Neural progenitor cell (in vitro differentiated cells): Measurements from ENCODE around the gene PSD4. TPM values are rescaled to one million over a fixed set of nuclear protein-coding genes. Genes with fewer than 3 reads are reported as not detected.
A peak's percentile ranks its signal among the peaks of the same experiment; 100 is the strongest.

ENCODE experiments used
- DNase-seq: peaks from one replicate; pipeline ENCODE4 v3.0.0-alpha.2; 2016; ENCODE audit warnings: low spot score
- H2AFZ ChIP-seq: fragments of 200-600 bp; sonication (generic); replicated peaks from 2 replicates; pipeline ENCODE4 v1.6.1; 2016; ENCODE audit warnings: antibody characterized with exemption
- H3F3A ChIP-seq: fragments of 200-600 bp; sonication (generic); 2 replicates; pipeline ENCODE4 v1.6.1; 2016; ENCODE audit warnings: antibody characterized with exemption, low read depth
- H3K27ac ChIP-seq: fragments of 200-600 bp; sonication (generic); 2 replicates; pipeline ENCODE4 v1.5.1; 2016; ENCODE audit warnings: mild to moderate bottlenecking
- H3K27me3 ChIP-seq: fragments of 200-600 bp; sonication (generic); 2 replicates; pipeline ENCODE4 v1.6.1; 2016; ENCODE audit warnings: mild to moderate bottlenecking, moderate library complexity
- H3K36me3 ChIP-seq: fragments of 200-600 bp; sonication (generic); 2 replicates; pipeline ENCODE4 v1.5.1; 2016
- H3K4me1 ChIP-seq: fragments of 200-600 bp; sonication (generic); 2 replicates; pipeline ENCODE4 v1.6.1; 2016; ENCODE audit warnings: mixed run types
- H3K4me2 ChIP-seq: fragments of 200-600 bp; sonication (generic); 2 replicates; pipeline ENCODE4 v1.6.1; 2016
- H3K4me3 ChIP-seq: fragments of 200-600 bp; sonication (generic); 2 replicates; pipeline ENCODE4 v1.5.1; 2016
- H3K79me2 ChIP-seq: fragments of 200-600 bp; sonication (generic); 2 replicates; pipeline ENCODE4 v1.6.1; 2016; ENCODE audit warnings: low read depth
- H3K9ac ChIP-seq: fragments of 200-600 bp; sonication (generic); 2 replicates; pipeline ENCODE4 v1.6.1; 2016
- H3K9me3 ChIP-seq: fragments of 200-600 bp; sonication (generic); 2 replicates; pipeline ENCODE4 v1.5.1; 2016; ENCODE audit warnings: low read depth
- H4K20me1 ChIP-seq: fragments of 200-600 bp; sonication (generic); 2 replicates; pipeline ENCODE4 v1.6.1; 2016; ENCODE audit warnings: low read depth
- H3K27ac Mint-ChIP-seq: 3 replicates; pipeline ENCODE4 v1.8.0; 2021; ENCODE audit warnings: mixed read lengths
- H3K27me3 Mint-ChIP-seq: 2 replicates; pipeline ENCODE4 v1.8.0; 2022; ENCODE audit warnings: low read depth, mild to moderate bottlenecking, inconsistent platforms, moderate library complexity, mixed read lengths; ENCODE audit not compliant: insufficient read depth
- H3K36me3 Mint-ChIP-seq: 3 replicates; pipeline ENCODE4 v1.8.0; 2021; ENCODE audit warnings: mixed read lengths
- H3K4me1 Mint-ChIP-seq: 3 replicates; pipeline ENCODE4 v1.8.0; 2021; ENCODE audit warnings: mixed read lengths
- H3K4me3 Mint-ChIP-seq: 3 replicates; pipeline ENCODE4 v1.8.0; 2021; ENCODE audit warnings: mild to moderate bottlenecking, moderate library complexity, mixed read lengths
- H3K9me3 Mint-ChIP-seq: 3 replicates; pipeline ENCODE4 v1.8.0; 2020; ENCODE audit warnings: mixed read lengths
- EZH2 ChIP-seq: fragments of 200-600 bp; sonication (generic); IDR thresholded peaks from 2 replicates; pipeline ENCODE4 v1.6.1; 2017; ENCODE audit warnings: antibody characterized with exemption, mild to moderate bottlenecking, moderate library complexity
- EZH2phosphoT487 ChIP-seq: fragments of 200-600 bp; sonication (generic); IDR thresholded peaks from 2 replicates; pipeline ENCODE4 v1.6.1; 2017; ENCODE audit warnings: antibody characterized with exemption
- total RNA-seq: library from RNA; depleted of rRNA; stranded (reverse); fragments of >200 nt; gene quantifications from 2 replicates; pipeline ENCODE4 v1.2.3, GENCODE V29; 2015; ENCODE audit warnings: low replicate concordance
- TF ChIP-seq, protein P1 (sequence below): fragments of 200-600 bp; sonication (generic); IDR thresholded peaks from 2 replicates; pipeline ENCODE4 v1.5.1; 2017; ENCODE audit warnings: antibody characterized with exemption, mild to moderate bottlenecking

PSD4 gene
- total RNA-seq, 1 donor from 2014 or later, result 0.02 TPM

DNA sequence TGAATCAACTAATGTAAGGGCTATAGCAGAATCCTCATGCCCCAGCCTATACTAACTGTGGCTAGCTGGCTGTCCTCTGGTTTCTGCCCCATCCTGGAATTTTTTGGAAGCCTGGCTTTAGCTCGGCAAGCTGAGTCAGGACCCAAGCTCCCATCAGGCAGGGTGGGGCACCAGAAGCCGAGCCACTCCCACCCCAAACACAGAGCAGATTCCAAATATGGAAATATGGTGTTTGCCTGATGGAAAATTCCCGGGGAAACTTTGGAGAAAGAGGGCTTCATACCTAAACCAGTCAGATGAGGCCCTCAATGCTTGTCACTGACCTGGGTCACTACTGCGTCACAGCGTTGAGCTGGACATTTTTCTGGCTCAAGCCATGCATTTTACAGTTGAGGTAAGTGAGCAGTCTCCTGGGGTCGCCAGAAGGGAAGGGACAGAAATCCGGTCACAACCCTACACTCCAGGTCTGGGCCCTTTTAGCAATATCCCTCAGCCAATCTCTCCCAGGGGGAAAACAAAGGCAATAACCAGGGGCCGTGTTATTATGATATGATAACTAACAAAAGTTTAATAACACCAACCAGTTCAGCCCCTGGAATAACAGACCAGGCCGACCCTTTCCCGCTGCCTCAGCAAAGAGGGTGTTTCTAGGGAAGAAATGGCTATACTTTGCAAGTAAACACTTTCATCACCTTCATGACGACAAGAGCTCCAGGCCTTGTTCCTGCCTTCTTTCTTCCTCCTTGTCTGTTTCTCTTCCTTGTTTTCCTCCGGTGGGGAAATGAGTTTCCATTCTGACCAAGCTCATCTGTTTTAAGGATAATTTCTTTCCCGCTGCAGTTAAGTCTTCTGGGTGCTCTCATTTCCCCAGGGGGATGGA lies 37.7 kb downstream of the PSD4 start:
- no peak overlapping the region for H2AFZ ChIP-seq
- Mint-ChIP-seq H3K4me1 (peaks cover 48% of the 10 kb centered on the region), H3K4me3 (no peak overlapping the region), H3K36me3 (peaks cover 5% of the 10 kb centered on the region), H3K27me3 (peaks cover 12% of the 10 kb centered on the region), H3K27ac (peak overlapping the region; percentile 4), H3K9me3 (peaks cover 13% of the 10 kb centered on the region)
- DNase-seq, result no peak
- H3K4me3 ChIP-seq, result no peak overlapping the region
- H3K79me2 ChIP-seq, result no peaks in the 10 kb centered on the region
- no peaks in the 10 kb centered on the region for H3K36me3 ChIP-seq
- no peak overlapping the region for H3K9ac ChIP-seq
- no peak overlapping the region for H3K27ac ChIP-seq
- H3K4me1 ChIP-seq, result peaks cover 10% of the 10 kb centered on the region
- H4K20me1 ChIP-seq, result no peaks in the 10 kb centered on the region
- H3F3A ChIP-seq, result no peaks in the 10 kb centered on the region
- H3K4me2 ChIP-seq, result no peak overlapping the region
- TF ChIP-seq, protein P1, sequence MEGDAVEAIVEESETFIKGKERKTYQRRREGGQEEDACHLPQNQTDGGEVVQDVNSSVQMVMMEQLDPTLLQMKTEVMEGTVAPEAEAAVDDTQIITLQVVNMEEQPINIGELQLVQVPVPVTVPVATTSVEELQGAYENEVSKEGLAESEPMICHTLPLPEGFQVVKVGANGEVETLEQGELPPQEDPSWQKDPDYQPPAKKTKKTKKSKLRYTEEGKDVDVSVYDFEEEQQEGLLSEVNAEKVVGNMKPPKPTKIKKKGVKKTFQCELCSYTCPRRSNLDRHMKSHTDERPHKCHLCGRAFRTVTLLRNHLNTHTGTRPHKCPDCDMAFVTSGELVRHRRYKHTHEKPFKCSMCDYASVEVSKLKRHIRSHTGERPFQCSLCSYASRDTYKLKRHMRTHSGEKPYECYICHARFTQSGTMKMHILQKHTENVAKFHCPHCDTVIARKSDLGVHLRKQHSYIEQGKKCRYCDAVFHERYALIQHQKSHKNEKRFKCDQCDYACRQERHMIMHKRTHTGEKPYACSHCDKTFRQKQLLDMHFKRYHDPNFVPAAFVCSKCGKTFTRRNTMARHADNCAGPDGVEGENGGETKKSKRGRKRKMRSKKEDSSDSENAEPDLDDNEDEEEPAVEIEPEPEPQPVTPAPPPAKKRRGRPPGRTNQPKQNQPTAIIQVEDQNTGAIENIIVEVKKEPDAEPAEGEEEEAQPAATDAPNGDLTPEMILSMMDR, result no peak
- TF ChIP-seq EZH2phosphoT487, result no peak
- no peak for TF ChIP-seq EZH2
- H3K27me3 ChIP-seq, result no peaks in the 10 kb centered on the region
- no peaks in the 10 kb centered on the region for H3K9me3 ChIP-seq

DNA sequence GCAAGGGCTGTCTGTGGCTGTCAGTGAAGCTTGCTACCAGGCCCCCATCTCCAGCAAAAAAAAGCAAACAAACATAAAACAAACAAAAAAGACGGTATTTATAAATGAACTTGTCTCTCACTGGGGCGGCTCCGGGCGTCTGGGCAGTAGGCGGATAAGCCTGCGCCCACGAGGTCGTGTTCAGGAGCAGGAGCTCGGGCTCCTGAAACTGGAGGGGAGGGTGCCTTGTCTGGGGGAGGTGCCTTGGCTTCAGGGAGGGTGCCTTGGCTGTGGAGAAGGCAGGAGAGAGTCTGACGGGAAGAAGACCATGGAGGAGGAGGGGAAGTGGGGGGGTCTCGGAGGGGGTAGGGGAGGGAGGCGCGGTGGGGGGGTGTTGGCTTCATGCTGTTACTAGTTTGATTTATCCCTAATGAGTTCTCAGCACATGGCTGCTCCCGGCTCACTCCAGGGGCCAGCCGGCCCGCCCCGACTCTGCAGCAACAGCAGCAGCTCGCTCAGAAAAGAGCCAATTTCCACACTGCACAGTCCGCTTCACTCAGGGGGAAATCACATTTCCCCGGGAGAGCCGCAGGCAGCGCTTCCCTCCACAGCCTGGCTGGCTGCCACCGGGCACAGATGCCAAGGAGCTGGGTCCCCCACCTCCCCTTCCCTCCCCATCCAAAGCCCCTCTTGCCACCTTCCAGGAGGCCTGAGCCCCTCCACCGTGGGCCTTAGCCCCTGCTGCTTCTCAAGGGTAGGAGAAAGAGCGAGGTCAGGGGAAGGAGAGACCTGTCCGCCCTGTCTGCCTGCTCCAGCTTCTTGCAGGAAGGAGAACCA lies 38.7 kb downstream of the PSD4 start:
- peaks cover 58% of the 10 kb centered on the region for H3K4me1 Mint-ChIP-seq
- H3K4me3 ChIP-seq, result no peak overlapping the region
- H4K20me1 ChIP-seq, result no peaks in the 10 kb centered on the region
- TF ChIP-seq EZH2phosphoT487 (no peak), EZH2 (no peak)
- TF ChIP-seq, protein P1, result no peak
- no peak overlapping the region for H2AFZ ChIP-seq
- no peaks in the 10 kb centered on the region for H3K79me2 ChIP-seq
- H3K36me3 ChIP-seq, result no peaks in the 10 kb centered on the region
- DNase-seq, result peak; percentile 20
- peaks cover 15% of the 10 kb centered on the region for H3K9me3 Mint-ChIP-seq
- peak overlapping the region; percentile 49 for H3K4me3 Mint-ChIP-seq
- peaks cover 14% of the 10 kb centered on the region for H3K27me3 Mint-ChIP-seq
- H3F3A ChIP-seq, result no peaks in the 10 kb centered on the region
- H3K36me3 Mint-ChIP-seq, result peaks cover 7% of the 10 kb centered on the region
- H3K27ac ChIP-seq, result no peak overlapping the region
- H3K27me3 ChIP-seq, result no peaks in the 10 kb centered on the region
- H3K9ac ChIP-seq, result no peak overlapping the region
- H3K9me3 ChIP-seq, result no peaks in the 10 kb centered on the region
- H3K4me2 ChIP-seq, result no peak overlapping the region
- H3K27ac Mint-ChIP-seq, result peak overlapping the region; percentile 90
- H3K4me1 ChIP-seq, result peaks cover 11% of the 10 kb centered on the region

DNA sequence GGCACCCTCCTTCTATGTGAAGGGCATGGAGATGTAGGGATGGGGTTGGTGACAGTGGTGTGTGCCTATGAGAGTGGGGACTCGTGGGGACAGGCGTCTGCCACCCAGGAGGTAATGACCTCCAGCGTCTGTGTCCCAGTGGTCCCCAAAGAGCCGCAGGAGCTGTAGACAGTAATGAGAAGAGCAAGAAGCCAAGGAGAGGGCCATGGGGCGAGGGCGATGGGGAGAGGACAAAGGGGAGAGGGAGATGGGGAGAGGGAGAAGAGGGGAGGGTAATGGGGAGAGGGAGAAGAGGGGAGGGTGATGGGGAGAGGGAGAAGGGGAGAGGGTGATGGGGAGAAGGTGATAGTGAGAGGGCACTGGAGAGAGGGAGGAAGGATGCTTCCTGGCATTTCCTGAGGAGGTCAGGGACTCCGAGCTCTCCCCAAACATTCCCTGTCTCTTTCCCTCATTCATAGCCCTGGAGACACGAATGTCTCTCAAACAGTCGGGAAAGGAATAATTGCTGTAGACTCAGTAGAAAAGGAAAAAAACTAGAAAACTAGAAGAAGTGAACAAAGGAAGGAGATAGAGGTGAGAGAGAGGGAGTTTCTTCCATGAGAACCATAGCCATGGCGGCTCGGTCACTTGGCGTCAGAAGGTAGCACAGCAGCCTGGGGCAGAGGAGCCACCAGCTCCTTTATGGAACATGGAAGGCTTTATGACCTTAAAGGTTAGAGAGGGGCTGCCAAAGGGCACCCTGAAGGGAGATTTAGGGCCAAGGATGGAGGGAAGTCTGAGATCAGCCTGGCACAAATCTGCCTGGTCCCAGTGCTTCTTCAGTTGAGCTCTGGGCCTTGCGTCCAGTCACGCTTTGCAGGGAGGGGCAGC lies 39.5 kb downstream of the PSD4 start:
- Histone ChIP-seq H3K4me3 (no peak overlapping the region), H3K27me3 (no peaks in the 10 kb centered on the region), H4K20me1 (no peaks in the 10 kb centered on the region), H3K9ac (no peak overlapping the region), H3F3A (no peaks in the 10 kb centered on the region), H3K79me2 (no peaks in the 10 kb centered on the region), H3K4me1 (peaks cover 15% of the 10 kb centered on the region), H3K4me2 (no peak overlapping the region), H3K36me3 (no peaks in the 10 kb centered on the region), H3K27ac (no peak overlapping the region), H2AFZ (no peak overlapping the region), H3K9me3 (no peaks in the 10 kb centered on the region)
- H3K9me3 Mint-ChIP-seq, result peaks cover 12% of the 10 kb centered on the region
- peaks cover 15% of the 10 kb centered on the region for H3K27me3 Mint-ChIP-seq
- H3K4me3 Mint-ChIP-seq, result peak overlapping the region; percentile 49
- TF ChIP-seq, protein P1, result no peak
- TF ChIP-seq EZH2 (no peak), EZH2phosphoT487 (no peak)
- peak overlapping the region; percentile 58 for H3K27ac Mint-ChIP-seq
- no peak for DNase-seq
- H3K36me3 Mint-ChIP-seq, result peaks cover 5% of the 10 kb centered on the region
- peaks cover 66% of the 10 kb centered on the region for H3K4me1 Mint-ChIP-seq
